HUES48 (cell line): ENCODE measurements around the gene OPRPN.

Experiments
- H3K27ac ChIP-seq: one replicate; pipeline ENCODE4 v1.7.0; 2013; ENCODE audit warnings: low read depth, low read length, inconsistent platforms
- H3K27me3 ChIP-seq: 2 replicates; pipeline ENCODE4 v1.6.1; 2013; ENCODE audit warnings: mild to moderate bottlenecking, low read length; ENCODE audit not compliant: control insufficient read depth, insufficient read depth
- H3K36me3 ChIP-seq: 2 replicates; pipeline ENCODE4 v1.6.1; 2013; ENCODE audit warnings: low read length; ENCODE audit not compliant: control insufficient read depth, insufficient read depth
- H3K4me1 ChIP-seq: 2 replicates; pipeline ENCODE4 v1.6.1; 2013; ENCODE audit warnings: mild to moderate bottlenecking, low read length; ENCODE audit not compliant: control insufficient read depth, insufficient read depth
- H3K4me3 ChIP-seq: 2 replicates; pipeline ENCODE4 v1.5.1; 2013; ENCODE audit warnings: mild to moderate bottlenecking, low read depth, low read length
- H3K9ac ChIP-seq: 2 replicates; pipeline ENCODE4 v1.6.1; 2013; ENCODE audit warnings: mild to moderate bottlenecking, low read depth, low read length, moderate library complexity
- H3K9me3 ChIP-seq: 2 replicates; pipeline ENCODE4 v1.6.1; 2013; ENCODE audit warnings: low read length; ENCODE audit not compliant: control insufficient read depth, insufficient read depth

OPRPN gene

GRCh38 chr4:70392057-70392776 is 5.5 kb upstream of the OPRPN start:
- Histone ChIP-seq H3K27me3 (no peaks in the 10 kb centered on the region), H3K4me1 (no peaks in the 10 kb centered on the region), H3K9ac (no peak overlapping the region), H3K4me3 (no peak overlapping the region), H3K27ac (no peak overlapping the region), H3K36me3 (no peaks in the 10 kb centered on the region), H3K9me3 (no peaks in the 10 kb centered on the region)

- Histone ChIP-seq H3K4me3 (no peak overlapping the region), H3K27ac (no peak overlapping the region), H3K9me3 (no peaks in the 10 kb centered on the region), H3K36me3 (no peaks in the 10 kb centered on the region), H3K27me3 (no peaks in the 10 kb centered on the region), H3K9ac (no peak overlapping the region), H3K4me1 (no peaks in the 10 kb centered on the region)
Measured at GRCh38 chr4:70399319-70399718, 1.6 kb downstream of the OPRPN start.

- no peaks in the 10 kb centered on the region for H3K4me1 ChIP-seq
- no peak overlapping the region for H3K27ac ChIP-seq
- no peaks in the 10 kb centered on the region for H3K9me3 ChIP-seq
- H3K4me3 ChIP-seq, result no peak overlapping the region
- H3K27me3 ChIP-seq, result no peaks in the 10 kb centered on the region
- no peak overlapping the region for H3K9ac ChIP-seq
- no peaks in the 10 kb centered on the region for H3K36me3 ChIP-seq
Measured at GRCh38 chr4:70402762-70403161, 5.0 kb downstream of the OPRPN start.

- Histone ChIP-seq H3K27ac (no peak overlapping the region), H3K4me3 (no peak overlapping the region), H3K36me3 (no peaks in the 10 kb centered on the region), H3K4me1 (no peaks in the 10 kb centered on the region), H3K9me3 (no peaks in the 10 kb centered on the region), H3K27me3 (no peaks in the 10 kb centered on the region), H3K9ac (no peak overlapping the region)
Measured at GRCh38 chr4:70405765-70406164, 8.0 kb downstream of the OPRPN start.

GRCh38 chr4:70425306-70425705 is 27.6 kb downstream of the OPRPN start:
- Histone ChIP-seq H3K4me1 (no peaks in the 10 kb centered on the region), H3K27me3 (no peaks in the 10 kb centered on the region), H3K27ac (no peak overlapping the region), H3K9me3 (peaks cover 13% of the 10 kb centered on the region), H3K9ac (no peak overlapping the region), H3K36me3 (no peaks in the 10 kb centered on the region), H3K4me3 (no peak overlapping the region)

- Histone ChIP-seq H3K9me3 (peaks cover 13% of the 10 kb centered on the region), H3K27ac (no peak overlapping the region), H3K4me1 (no peaks in the 10 kb centered on the region), H3K36me3 (no peaks in the 10 kb centered on the region), H3K27me3 (no peaks in the 10 kb centered on the region), H3K4me3 (no peak overlapping the region), H3K9ac (no peak overlapping the region)
Measured at GRCh38 chr4:70426789-70427188, 29.0 kb downstream of the OPRPN start.

- no peak overlapping the region for H3K4me3 ChIP-seq
- no peaks in the 10 kb centered on the region for H3K4me1 ChIP-seq
- no peaks in the 10 kb centered on the region for H3K9me3 ChIP-seq
- no peaks in the 10 kb centered on the region for H3K36me3 ChIP-seq
- H3K27me3 ChIP-seq, result no peaks in the 10 kb centered on the region
- H3K27ac ChIP-seq, result no peak overlapping the region
- no peak overlapping the region for H3K9ac ChIP-seq
Measured at GRCh38 chr4:70437197-70437596, 39.5 kb downstream of the OPRPN start.

GRCh38 chr4:70442474-70442873 is 44.7 kb downstream of the OPRPN start:
- Histone ChIP-seq H3K4me1 (no peaks in the 10 kb centered on the region), H3K27me3 (no peaks in the 10 kb centered on the region), H3K9ac (no peak overlapping the region), H3K4me3 (no peak overlapping the region), H3K9me3 (no peaks in the 10 kb centered on the region), H3K27ac (no peak overlapping the region), H3K36me3 (no peaks in the 10 kb centered on the region)

GRCh38 chr4:70443329-70443728 is 45.6 kb downstream of the OPRPN start:
- Histone ChIP-seq H3K36me3 (no peaks in the 10 kb centered on the region), H3K9ac (no peak overlapping the region), H3K9me3 (no peaks in the 10 kb centered on the region), H3K27me3 (no peaks in the 10 kb centered on the region), H3K27ac (no peak overlapping the region), H3K4me3 (no peak overlapping the region), H3K4me1 (no peaks in the 10 kb centered on the region)

GRCh38 chr4:70449220-70449619 is 51.5 kb downstream of the OPRPN start:
- Histone ChIP-seq H3K27me3 (no peaks in the 10 kb centered on the region), H3K4me1 (no peaks in the 10 kb centered on the region), H3K9ac (no peak overlapping the region), H3K27ac (no peak overlapping the region), H3K36me3 (no peaks in the 10 kb centered on the region), H3K9me3 (no peaks in the 10 kb centered on the region), H3K4me3 (no peak overlapping the region)

GRCh38 chr4:70452946-70453345 is 55.2 kb downstream of the OPRPN start:
- Histone ChIP-seq H3K27ac (no peak overlapping the region), H3K36me3 (no peaks in the 10 kb centered on the region), H3K27me3 (no peaks in the 10 kb centered on the region), H3K4me1 (no peaks in the 10 kb centered on the region), H3K9me3 (no peaks in the 10 kb centered on the region), H3K4me3 (no peak overlapping the region), H3K9ac (no peak overlapping the region)
